GM19023 (cell line): ENCODE results near the gene HCFC1.

Experiments used
- ATAC-seq: cut with Tn5 transposase; IDR thresholded peaks from one replicate; pipeline ENCODE4 v1.9.1; 2021; ENCODE audit warnings: mild to moderate bottlenecking, moderate library complexity; ENCODE audit not compliant: unreplicated experiment

Gene HCFC1

DNA sequence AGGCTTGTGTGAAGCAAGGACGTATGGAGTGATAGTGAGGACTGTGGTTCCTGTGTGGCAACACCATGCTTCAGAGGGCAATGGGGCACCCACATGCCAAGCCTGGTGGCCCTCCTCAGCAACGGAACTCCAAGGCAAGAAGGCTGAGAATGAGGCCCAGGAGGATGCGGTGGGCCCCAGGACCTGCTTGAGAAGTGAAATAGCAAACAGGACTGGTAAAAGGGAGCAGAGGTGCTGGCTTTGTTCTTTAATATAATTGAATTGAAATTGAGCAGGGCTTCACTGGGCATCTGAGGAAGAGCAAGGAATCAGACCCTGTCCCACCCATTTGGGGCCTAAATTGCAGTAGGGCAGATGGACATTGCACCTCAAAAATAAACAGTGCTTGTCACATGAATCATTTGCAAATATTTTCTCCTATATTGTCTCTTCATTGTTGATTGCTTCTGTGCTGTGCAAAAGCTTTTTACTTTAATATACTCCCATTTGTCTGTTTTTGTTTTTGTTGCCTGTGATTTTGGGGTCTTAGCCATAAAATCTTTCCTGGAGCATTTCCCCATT, 3.2 kb upstream of the HCFC1 start:
- ATAC-seq, result no peak

DNA sequence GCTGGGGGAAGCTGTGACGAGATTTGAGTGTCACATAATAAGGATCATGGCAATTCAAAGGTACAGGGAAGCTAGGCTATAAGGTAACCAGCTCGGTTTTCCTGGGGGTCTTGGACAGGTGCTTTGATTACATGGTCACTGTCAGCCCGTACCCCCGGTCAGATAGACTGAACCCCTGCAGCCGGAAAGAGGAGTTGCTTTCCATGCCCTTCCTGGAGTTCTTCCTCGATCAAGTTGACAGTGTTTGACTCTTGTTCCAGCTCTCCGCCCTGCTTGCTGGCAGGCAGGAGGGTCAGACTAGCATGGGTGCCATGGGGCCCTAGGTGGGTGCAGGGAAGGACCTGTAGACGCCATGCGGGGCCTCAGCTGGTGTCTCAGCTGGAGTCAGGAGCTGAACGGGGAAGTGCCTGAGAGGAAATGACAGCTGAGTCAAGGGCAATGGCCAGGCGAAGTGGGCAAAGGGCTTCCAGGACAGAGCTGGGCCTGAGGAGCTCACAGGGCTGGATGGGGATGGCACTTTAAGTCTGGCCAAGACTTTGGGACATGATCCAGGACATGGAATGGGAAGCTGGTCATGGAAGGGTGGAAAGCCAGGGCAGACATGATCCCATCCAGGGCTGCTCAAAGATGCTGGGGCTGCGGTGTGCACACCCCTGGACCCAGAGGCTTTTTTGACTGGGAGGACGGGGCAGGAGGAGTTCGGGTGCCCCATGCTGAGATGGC, 2.5 kb upstream of the HCFC1 start:
- no peak for ATAC-seq

DNA sequence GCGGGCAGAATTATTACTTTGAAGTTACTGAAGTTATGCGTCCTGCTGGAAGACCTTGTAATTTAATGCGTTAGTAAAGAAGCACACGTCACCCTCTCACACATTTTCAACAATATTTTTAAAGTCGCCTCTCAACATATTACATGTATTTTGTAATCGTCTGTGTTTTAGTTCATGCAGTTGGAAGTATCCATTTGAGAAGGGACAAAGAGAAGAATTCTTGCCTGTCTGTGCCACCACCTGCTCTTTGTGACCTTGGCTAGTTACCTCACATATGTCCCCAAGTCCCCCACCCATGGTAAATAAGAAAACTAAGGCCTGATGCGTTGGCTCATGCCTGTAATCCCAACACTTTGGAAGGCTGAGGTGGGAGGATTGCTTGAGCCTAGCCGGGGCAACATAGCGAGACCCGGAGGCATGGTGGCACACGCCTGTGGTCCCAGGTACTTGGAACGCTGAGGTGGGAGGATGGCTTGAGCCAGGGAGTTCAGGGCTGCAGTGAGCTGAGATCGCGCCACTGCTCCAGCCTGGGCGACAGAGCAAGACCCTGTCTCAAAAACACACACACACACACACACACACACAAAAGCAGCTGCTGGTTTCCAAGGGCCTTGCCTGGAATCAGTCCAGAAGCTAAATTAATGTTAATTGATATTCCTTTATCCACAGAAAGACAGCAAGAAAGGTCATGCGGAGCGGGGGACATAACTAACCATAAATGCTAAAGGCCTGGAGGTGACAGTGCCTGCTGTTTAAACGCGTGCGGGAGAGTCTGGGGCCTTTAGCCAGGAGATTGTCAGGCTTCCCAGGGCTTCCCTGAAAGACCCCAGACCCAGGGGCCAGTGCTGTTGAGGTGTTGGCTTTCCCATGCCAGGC, 1.7 kb upstream of the HCFC1 start:
- no peak for ATAC-seq

DNA sequence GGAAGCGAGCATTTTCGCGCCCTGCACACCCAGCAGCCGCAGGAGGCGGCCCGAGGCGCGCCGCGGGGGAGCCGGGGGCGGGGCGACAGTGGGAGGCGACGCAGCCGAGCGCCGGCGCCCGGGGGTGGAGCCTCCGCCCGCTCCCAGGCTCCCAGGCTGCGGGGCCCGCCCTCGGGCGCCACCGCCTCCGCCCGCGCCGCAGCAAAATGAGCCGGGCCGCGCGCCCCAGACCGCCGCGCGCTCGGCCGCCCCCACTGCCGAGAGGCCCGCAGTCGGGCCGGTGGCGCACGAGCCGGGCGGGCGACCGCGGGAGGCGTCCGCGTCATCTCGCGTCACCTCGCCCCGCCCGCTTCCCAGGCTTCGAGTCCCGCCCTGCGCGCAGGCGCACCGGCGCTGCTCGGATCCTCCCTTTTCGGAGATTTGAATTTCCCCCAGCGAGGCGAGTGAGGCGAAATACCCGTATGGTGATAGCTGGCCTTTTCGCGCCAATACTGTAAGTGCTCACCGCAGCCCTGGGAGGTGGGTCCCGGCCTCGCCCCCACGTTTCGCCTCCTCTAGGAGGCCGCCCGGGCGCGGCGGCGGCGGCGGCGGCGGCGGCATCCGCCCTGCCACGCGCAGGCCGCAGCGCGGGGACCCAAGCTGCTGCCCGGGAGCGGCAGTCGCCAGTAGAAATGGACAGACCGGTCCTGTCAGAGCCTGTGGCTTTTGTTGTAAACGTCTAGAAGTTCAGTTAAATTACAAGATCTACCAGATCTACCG, 929 bp upstream of the HCFC1 start, which contains the start of gene TMEM187:
TSS of gene TMEM187 (plus strand) at position 387 of the 759 bp plus-strand sequence. CDS start 9,309 bp downstream, outside the sequence.
- ATAC-seq, result peak; percentile 53

DNA sequence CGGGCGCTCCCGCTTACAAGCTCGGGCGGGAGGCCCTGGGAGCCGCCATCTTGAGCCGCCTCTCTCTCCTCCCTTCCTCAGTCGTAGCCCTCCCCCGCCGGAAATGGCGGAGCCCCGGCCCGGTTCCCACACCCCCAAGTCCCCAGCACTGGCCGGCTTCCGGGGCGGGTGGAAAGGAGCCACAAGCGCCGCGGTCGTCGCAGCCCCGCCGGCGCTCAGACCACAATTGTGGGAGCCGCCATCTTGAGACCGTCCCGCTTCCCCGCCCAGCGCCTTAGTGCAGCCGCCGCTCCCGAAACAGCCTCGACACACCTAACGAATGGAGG, 531 bp downstream of the HCFC1 start:
- ATAC-seq, result peak; percentile 47

DNA sequence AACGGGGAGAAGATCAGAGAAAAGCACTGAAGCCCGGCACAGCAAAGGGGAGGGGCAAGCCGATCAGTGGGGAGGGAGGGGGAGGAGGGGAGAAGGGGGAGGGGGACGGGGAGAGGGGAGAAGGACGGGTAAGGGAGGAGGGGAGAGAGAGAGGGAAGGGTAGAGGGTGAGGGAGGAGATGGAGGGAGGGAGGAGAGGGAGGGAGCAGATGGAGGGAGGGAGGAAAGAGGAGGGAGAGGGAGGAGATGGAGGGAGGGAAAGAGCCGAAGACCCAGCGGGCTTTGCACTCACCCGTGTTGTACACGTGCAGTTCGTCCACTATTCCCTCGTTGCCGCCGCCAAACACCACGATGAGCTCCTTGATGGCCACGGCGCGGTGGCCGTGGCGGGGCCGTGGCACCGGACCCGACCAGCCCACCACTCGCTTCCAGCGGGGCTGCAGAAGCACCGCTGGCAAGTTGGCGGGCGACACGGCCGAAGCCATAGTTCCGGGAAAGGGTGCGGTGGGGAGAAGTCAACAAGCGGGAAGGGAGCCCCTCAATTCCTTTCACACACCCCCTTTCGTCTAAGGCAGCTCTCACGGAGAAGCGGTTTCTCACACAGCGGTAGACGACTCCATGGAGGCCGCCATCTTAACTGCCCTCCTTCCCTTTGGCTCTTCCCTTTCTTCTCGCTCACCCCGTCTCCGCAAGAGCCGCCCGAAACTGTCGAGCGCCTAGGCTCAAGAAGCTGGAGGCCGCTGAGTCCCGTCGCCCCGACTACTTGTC, 1.1 kb downstream of the HCFC1 start:
- peak; percentile 7 for ATAC-seq

DNA sequence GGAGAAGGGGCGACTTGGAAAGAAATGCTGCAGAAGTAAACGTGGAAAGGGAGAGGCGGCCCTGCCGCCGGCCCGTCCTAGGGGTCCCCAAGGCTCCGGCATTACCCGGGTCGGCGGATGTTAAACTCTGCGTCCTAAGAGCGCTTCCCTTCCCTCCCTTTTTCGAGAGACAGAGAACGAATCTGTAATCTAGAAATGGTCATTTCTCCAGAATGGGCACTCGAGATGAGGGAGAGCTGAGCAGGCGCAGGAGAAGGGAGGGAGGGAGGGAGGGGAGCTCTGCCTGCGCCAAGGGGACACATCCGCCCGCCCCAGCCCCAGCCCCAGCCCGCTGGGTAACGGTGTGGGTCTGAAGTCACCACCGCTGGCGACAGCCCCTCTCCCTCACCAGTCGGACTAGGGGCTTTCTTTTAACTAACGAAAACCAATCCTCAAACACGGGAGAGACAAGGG, 1.7 kb downstream of the HCFC1 start:
- no peak for ATAC-seq

DNA sequence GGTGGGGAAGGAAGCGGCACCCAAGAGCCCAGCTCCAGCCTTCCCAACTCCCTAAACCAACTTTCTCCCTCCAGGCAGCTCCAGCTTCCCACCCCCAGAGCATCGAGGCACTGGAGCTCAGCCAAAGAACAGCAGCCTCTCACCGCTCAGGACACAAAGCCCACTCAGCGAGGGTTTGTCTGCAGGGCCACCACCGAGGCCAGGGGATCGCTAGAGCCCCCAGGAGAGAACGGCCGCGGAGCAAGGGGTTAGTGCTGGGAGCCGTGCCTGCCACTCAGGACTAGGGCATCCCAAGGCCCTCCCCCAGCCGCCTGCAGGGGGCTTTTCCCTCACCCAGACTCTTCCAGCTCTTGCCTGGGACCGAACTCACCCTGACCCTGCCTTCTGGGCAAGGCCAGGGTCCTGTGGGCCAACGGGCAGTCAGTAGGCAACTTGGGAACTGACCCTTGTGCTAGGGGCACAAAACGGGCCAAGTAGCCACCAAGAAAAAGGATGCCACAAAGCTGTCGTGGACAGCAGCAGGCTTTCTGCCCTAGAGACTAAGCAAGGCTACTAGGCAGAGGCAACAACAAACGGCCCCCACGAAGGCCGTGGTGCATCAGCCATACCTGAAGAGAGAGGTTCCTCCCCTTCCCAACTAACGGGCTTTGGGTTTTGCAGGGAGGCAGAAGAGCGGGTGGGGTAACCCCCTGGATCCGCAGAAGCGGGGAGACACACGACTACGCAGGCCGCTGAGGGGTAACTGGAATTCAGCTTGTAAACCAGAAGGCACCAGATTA, 2.3 kb downstream of the HCFC1 start:
- ATAC-seq, result no peak

DNA sequence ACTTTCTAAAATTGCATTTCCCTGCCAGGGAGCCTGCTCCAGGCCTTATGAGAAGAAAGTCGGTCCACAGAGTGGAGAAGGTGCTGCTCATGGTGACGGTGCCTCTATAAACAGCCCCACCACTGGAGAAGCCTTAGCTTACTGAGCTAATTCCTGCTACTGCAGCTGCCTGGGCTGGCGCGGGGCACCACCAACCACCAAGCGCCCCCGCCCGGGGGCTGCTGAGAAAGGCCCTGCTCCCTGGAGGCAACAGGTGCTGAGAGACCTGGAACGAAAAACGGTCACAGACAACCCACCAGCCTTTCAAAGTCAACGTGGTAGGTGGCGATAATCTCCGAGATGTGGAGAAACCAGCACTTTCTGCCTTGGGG, 2.9 kb downstream of the HCFC1 start:
- no peak for ATAC-seq

DNA sequence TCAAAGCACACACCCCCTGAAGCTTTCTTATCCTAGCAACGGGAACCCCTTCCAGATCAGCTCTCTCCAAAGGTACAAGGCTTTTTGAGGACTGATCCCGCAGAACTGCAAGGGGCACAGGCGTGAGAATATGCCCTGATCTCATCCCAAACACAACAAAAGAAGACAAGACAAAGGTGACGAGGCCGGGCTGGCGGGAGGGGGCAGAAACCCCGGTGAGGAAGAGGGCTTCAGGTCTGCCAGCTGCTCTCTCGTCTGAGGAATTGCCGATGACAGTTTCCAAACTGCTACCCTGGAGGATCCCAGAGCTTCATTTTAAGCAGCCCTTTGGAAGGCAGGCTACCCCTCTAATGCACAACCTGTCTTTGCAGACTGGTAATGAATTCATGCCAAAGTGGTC, 3.4 kb downstream of the HCFC1 start:
- ATAC-seq, result no peak

DNA sequence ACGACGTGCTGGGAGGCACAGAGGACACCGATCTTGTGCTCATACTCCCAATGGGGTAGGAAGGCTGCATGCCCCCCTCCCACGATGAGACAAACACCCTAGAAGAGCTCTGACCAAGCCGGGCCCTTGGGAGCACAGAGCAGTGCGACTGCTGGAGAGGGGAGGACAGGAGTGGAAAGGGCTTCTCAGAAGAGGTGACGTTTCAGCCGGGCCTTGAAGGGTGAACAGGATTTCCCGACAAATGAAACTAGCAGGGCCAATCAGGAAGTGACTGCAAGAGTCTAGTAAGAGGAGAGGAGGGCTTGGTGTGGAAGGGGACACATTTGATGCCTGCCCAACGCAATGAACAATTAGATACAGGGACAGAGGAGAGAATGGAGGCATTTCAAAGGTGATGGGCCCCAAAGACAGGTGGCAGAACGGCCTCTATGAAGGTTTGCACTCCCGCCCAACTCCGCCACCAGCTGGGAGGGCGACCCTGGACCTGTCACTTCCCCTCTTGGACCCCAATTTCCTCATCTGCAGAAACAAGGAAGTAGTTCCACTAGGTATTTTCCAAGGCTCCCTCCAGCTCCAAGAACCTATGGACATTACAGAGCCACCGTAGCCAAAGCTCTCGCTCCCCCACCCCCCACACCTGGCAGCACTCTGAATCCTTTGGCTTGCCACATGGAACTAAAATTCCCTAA, 3.9 kb downstream of the HCFC1 start:
- ATAC-seq, result no peak

DNA sequence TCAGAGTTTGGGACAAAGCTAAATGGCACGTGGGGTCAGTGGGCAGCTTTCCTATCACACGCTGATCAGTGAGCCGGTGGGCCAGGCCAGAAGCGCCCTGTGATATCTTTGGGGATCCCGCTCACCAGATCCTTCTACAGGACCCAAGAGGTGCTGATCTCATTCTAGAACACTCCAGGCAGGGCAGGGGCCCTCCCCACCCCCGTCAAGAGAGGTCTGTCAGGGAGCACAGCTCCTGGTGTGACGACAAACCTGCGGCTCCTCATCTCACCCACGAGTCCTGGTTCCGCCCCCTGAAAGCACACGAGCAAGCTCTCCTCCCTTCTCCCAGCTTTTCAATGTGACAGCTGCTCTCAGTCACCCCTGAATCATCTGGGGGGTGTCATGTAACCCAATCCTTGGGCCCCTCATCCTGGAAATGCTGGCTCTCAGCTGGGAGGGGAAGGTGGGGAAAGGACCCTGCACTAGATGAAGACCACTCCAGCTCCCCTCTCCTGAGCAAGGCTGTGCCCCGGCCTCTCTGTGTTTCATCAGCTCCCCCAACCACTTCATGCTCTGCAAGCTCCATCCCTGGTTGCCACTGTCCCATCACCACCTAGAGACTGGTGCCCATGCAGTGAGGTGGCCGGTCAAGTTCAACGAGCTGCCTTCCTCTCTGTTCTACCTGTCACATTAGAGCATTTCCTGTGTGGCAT, 4.6 kb downstream of the HCFC1 start:
- ATAC-seq, result no peak

DNA sequence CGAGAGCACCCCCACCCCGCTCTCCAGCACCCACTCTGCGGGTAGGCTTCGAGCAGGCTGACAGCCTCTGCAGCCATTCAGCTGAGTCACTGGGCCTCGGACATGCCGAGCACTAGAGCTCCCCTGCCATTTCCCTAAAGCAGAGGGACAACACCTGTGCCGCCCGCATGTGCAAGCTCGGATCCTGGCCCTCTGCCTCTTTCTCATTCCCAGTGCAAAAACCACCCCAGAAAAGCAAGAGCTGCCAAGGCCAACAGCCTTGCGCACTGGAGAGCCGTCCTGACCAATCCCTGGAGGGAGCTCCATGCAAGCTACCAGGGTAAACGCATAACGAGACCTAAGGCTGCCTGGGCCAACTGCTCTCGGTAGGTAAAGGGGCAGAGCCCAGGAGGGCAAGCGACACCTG, 5.3 kb downstream of the HCFC1 start:
- no peak for ATAC-seq

DNA sequence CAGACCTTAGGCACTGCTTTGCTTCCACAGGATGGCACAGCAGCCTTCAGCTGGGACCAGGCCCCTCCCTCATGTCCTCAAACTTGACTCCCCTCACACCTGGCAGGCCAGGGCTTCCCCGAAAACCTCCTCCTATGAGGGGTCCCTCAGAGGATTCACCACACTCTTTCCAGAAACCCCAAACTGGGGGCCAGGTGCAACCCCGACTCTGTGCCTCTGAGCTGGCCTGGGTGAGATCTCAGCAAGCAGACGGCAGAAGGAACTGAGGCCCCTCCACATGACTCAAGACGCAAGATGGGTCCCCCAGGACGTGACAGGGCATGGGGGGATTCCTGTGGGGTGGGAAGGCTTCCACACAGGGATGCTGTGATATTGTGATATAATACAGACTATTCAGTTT, 6.2 kb downstream of the HCFC1 start:
- ATAC-seq, result no peak

DNA sequence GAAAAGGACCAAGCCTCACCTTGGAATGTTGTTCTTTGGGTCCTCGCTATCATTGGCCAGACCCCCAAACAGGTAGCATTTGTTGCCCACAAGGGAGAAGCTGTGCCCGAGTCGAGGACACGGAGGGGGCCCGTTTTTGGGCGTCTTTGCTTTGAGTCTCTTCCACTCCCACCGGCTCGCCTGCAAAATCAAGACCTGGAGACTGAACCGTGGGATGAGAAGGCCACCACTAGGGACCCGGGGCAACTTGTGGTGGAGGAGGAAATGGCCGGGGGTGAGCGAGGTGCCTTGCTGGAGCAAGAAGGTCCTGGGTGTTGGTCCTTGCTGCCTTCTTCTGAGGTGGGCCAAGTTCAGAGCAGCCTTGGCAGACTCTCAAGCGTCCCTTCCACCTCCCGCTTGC, 7.5 kb downstream of the HCFC1 start:
- ATAC-seq, result no peak

DNA sequence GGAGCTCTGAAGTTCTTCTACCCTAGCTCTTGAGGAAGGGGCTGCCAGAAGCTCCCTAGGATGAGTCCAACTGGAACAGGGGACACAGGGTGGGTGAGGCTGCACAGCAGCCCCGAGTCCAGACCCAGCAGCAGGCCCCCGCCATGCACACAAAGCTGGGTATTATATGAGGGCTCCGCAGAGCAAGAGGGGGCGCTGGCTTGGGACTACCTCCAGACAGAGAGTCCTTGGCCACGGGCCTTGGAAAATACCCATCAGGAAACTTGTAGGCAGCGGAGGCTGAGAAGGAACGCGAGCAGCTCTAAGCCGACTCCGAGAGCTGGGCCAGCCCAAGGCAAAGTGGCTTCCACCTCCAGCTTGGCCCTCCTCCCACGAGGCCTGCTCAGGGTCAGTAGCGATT, 8.1 kb downstream of the HCFC1 start:
- ATAC-seq, result no peak

DNA sequence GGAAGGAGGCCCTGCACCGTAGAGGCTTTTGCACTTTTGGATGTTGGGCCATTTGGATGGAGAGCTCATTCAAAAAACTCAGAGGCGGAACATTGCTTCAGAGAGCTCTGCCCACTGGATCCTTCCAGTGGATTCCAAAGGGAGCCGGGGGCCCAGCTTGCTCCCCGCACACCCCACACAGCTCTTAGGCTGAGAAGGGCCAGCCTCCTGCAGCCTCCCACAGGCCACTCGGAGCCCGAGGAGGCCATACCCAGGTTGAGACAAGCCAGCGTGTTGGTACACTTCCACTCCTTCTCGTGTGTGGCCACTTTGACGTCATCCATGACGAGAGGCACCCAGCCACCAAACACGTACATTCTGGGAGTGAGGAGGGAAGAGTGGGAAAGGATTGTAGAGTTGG, 10.3 kb downstream of the HCFC1 start:
- no peak for ATAC-seq

DNA sequence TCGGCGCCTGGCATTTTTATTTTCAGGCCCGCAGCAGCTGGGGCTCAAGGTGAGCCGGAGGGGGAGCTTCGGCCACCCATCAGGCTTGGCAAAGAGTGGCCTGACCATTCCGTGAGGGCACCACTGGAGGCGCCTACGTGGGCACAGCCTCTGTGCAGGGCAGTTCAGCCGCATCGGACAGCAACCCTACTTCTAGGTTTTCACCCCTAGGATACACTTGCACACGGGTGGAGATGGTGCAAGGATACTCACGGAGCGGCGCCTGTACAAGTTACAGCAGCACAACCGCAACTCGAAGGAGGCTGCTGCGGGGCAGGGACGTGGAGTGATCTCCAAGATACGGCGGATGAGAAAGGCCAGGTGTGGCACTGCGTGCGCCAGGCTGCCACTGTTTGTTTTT, 10.8 kb downstream of the HCFC1 start:
- ATAC-seq, result no peak

DNA sequence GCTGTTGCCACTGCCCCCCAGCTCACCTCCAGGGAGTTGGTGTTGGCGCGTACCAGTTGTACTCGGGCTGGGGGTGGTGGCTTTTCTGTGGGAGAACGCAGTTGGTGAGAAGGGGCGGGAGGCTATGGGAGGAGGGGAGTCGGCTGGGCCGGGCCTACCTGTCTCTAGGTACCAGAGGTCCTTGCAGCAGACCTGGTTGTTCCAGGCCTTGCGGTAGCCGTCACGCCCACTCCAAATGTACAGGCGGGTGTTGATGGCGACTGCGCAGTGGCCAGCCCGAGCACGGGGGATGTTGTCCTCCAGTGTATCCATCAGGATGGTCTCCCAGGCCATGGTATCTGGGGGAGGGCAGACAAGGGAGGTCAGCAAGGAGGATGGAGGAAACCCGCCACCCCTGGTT, 11.5 kb downstream of the HCFC1 start:
- no peak for ATAC-seq
